K562 (cell line): Measurements from ENCODE around the gene PON3. TPM values are rescaled to one million over a fixed set of nuclear protein-coding genes. Genes with fewer than 3 reads are reported as not detected.

Experiments
- ARNT ChIP-seq, 2 experiments: fragments of 450-650 bp; IDR thresholded peaks; 2 replicates each; pipeline ENCODE4 v1.6.1; 2016; ENCODE audit warnings: mild to moderate bottlenecking in 1 of 2
- HOXB6 ChIP-seq: fragments of 250-450 bp; sonication (Bioruptor Pico); IDR thresholded peaks from 2 replicates; pipeline ENCODE4 v1.5.1; 2022; ENCODE audit warnings: mild to moderate bottlenecking, borderline replicate concordance
- KLF13 ChIP-seq: fragments of 450-650 bp; IDR thresholded peaks from 2 replicates; pipeline ENCODE4 v1.6.1; 2016; ENCODE audit warnings: missing genetic modification characterization, low read depth, mild to moderate bottlenecking, missing compliant biosample characterization, moderate library complexity, borderline replicate concordance
- KLF6 ChIP-seq: fragments of 250-450 bp; sonication (Bioruptor Pico); IDR thresholded peaks from 2 replicates; pipeline ENCODE4 v1.4.0; 2020; ENCODE audit warnings: mild to moderate bottlenecking, moderate library complexity, borderline replicate concordance
- LEF1 ChIP-seq: fragments of 450-650 bp; IDR thresholded peaks from 2 replicates; pipeline ENCODE4 v1.6.1; 2016; ENCODE audit warnings: mild to moderate bottlenecking
- MGA ChIP-seq: fragments of 450-650 bp; IDR thresholded peaks from 2 replicates; pipeline ENCODE4 v1.6.1; 2016; ENCODE audit warnings: mild to moderate bottlenecking, moderate library complexity
- MYC ChIP-seq, 2 experiments: fragments of 250-450 bp in 1 of 2; sonication (Bioruptor Pico) in 1 of 2; IDR thresholded peaks; 2 replicates each; pipeline versions ENCODE4 v1.5.1 to v1.6.1; 2012 to 2021; ENCODE audit warnings: low read depth in 2 of 2, borderline replicate concordance in 1 of 2, improper control_type of control experiment in 1 of 2, low read length in 1 of 2, mild to moderate bottlenecking in 1 of 2, moderate library complexity in 1 of 2
- NR4A1 ChIP-seq, 2 experiments: fragments of 250-450 bp in 1 of 2; fragments of 450-650 bp in 1 of 2; sonication (Bioruptor Pico) in 1 of 2; IDR thresholded peaks; 2 replicates each; pipeline versions ENCODE4 v1.4.0 to v1.6.1; 2016 to 2020; ENCODE audit warnings: mild to moderate bottlenecking in 2 of 2, missing compliant biosample characterization in 1 of 2, missing genetic modification characterization in 1 of 2, moderate library complexity in 1 of 2
- POLR2G ChIP-seq: fragments of 200-400 bp; formaldehyde crosslinking; IDR thresholded peaks from 2 replicates; pipeline ENCODE4 v1.6.1; 2017; ENCODE audit warnings: low read depth, mild to moderate bottlenecking, antibody characterized with exemption, low read length, moderate library complexity
- TBL1XR1 ChIP-seq, 2 experiments: IDR thresholded peaks; 2 replicates each; pipeline ENCODE4 v1.6.1; 2012; ENCODE audit warnings: improper control_type of control experiment in 2 of 2, low read length in 2 of 2, mild to moderate bottlenecking in 1 of 2
- TOE1 ChIP-seq, 2 experiments: fragments of 450-650 bp in 1 of 2; sonication (generic) in 1 of 2; formaldehyde crosslinking in 1 of 2; IDR thresholded peaks; 2 replicates each; pipeline versions ENCODE4 v1.7.1 to v1.8.0; 2016 to 2022; ENCODE audit warnings: borderline replicate concordance in 2 of 2, mild to moderate bottlenecking in 2 of 2, antibody characterized with exemption in 1 of 2, inconsistent platforms in 1 of 2, low read depth in 1 of 2, missing genetic modification reagents in 1 of 2, moderate library complexity in 1 of 2
- ZNF143 ChIP-seq: sonication (generic); formaldehyde crosslinking; IDR thresholded peaks from 2 replicates; pipeline ENCODE4 v1.9.0; 2022; ENCODE audit warnings: mild to moderate bottlenecking, missing genetic modification reagents
- ZNF316 ChIP-seq: fragments of 450-650 bp; IDR thresholded peaks from 2 replicates; pipeline ENCODE4 v1.6.1; 2016
- polyA plus RNA-seq, 8 experiments: library from polyadenylated mRNA; depleted of rRNA in 4 of 8; stranded (reverse) in 5 of 8; unstranded in 3 of 8; fragments of >200 nt; fragmentation: Nextera tagmentation in 2 of 8; fragmentation: Illumina TruSeq in 1 of 8; extraction: Ambion mirVana in 2 of 8; extraction: Trizol in 1 of 8; gene quantifications; 2 replicates each; pipeline versions ENCODE4 v1.2.1 to v1.2.3, GENCODE V29; 2011 to 2014; ENCODE audit warnings: inconsistent platforms in 1 of 8, missing spikeins in 1 of 8
- total RNA-seq, 7 experiments: library from RNA; depleted of rRNA in 6 of 7; stranded (reverse); fragments of >200 nt in 6 of 7; fragmentation: Illumina TruSeq in 2 of 7; extraction: Trizol in 2 of 7; gene quantifications; 2 replicates each; pipeline versions ENCODE4 v1.2.1 to v1.2.3, GENCODE V29; 2011 to 2021; ENCODE audit warnings: low replicate concordance in 1 of 7

The PON3 gene
- total and polyA plus RNA-seq, 9 of the 15 experiments (the other 6 are each of a cell fraction or from before 2014, with no cell fraction given), result 0.15 to 0.38 (median 0.18) TPM; not detected in 6

GRCh38 chr7:95434557-95435421, 38.6 kb upstream of the PON3 start, which contains the start of gene PON2 (continued):
- TF ChIP-seq ZNF143 (CRISPR knock-in tag), result no peak
- peak in 1 of 2 experiments; percentile 64; a peak in 1 of 4 replicates for TF ChIP-seq ARNT (IDR thresholded peaks at IDR 0.05)
- TF ChIP-seq HOXB6 (CRISPR knock-in tag), result no peak
- peak; percentile 99 for TF ChIP-seq POLR2G
- no peak for TF ChIP-seq NR4A1 (CRISPR knock-in tag; IDR thresholded peaks at IDR 0.05)
- TF ChIP-seq NR4A1 (tag; IDR thresholded peaks at IDR 0.05), result peak; percentile 63; the same call in 1 of the 2 replicates
- TF ChIP-seq TBL1XR1 (IDR thresholded peaks at IDR 0.05; ENCODE audit: low read length in 2 of 2), result 0 out of 4 replicates have a peak, but pooled peaks of 1 of the 2 experiments have one; percentile 33
- peak; percentile 73 for TF ChIP-seq MGA
- TF ChIP-seq TOE1 (IDR thresholded peaks at IDR 0.05; ENCODE audit: borderline replicate concordance), result peak; percentile 17; the same call in 1 of the 2 replicates
- TF ChIP-seq TOE1 (CRISPR knock-in tag; IDR thresholded peaks at IDR 0.05; ENCODE audit: borderline replicate concordance, low read depth), result no peak
- TF ChIP-seq ZNF316, result no peak
- peak; percentile 26; the same call in 1 of the 2 replicates for TF ChIP-seq KLF13
- TF ChIP-seq KLF6 (CRISPR knock-in tag), result no peak
- peak; percentile 80 for TF ChIP-seq MYC (IDR thresholded peaks at IDR 0.05; ENCODE audit: low read depth, low read length)
- TF ChIP-seq MYC (CRISPR knock-in tag; IDR thresholded peaks at IDR 0.05; ENCODE audit: borderline replicate concordance, low read depth), result no peak
- peak; percentile 28; the same call in 1 of the 2 replicates for TF ChIP-seq LEF1
